Panc1 (cell line): ENCODE results near the gene C5AR2. TPM values are rescaled to one million over a fixed set of nuclear protein-coding genes. Genes with fewer than 3 reads are reported as not detected.

ENCODE experiments used
- ATAC-seq: fragments of 200-7000 bp; cut with Tn5 transposase; 2 replicates; pipeline ENCODE4 v1.9.1; 2020; ENCODE audit warnings: mild to moderate bottlenecking, moderate library complexity
- Bru-seq: library from RNA; stranded (reverse); fragments of 400-500 nt; gene quantifications from one replicate; lab custom pipeline; 2021; lab: Mats Ljungman, UMichigan
- BruChase-seq, 2 experiments: library from RNA; stranded (reverse); fragments of 400-500 nt; gene quantifications; one replicate each; lab custom pipeline; 2021; lab: Mats Ljungman, UMichigan
- BruUV-seq: library from RNA; stranded (reverse); fragments of 400-500 nt; replicated peaks from 2 replicates; lab custom pipeline; 2021; lab: Mats Ljungman, UMichigan
- CTCF ChIA-PET: fragments of 300-600 bp; sonication (Branson Sonifier 250); formaldehyde crosslinking; loops from one replicate; lab custom pipeline; 2022; ENCODE audit warnings: antibody characterized with exemption; lab: Charles Lee
- POLR2A ChIA-PET: fragments of 300-600 bp; sonication (Branson Sonifier 250); formaldehyde crosslinking; loops from one replicate; lab custom pipeline; 2022; ENCODE audit warnings: antibody characterized with exemption; lab: Charles Lee
- DNase-seq: peaks from one replicate; pipeline ENCODE4 v3.0.0-alpha.2; 2010; ENCODE audit warnings: low read depth, low spot score
- H3K27ac ChIP-seq: 2 replicates; pipeline ENCODE4 v1.5.1; 2011; ENCODE audit warnings: mild to moderate bottlenecking, low read length, inconsistent platforms
- H3K27me3 ChIP-seq: fragments of 200-500 bp; sonication (Bioruptor generic); 2 replicates; pipeline ENCODE4 v1.6.0; 2014; ENCODE audit warnings: low read length, inconsistent platforms; ENCODE audit not compliant: control insufficient read depth, insufficient read depth
- H3K36me3 ChIP-seq: fragments of 200-500 bp; sonication (Bioruptor generic); 2 replicates; pipeline ENCODE4 v1.5.1; 2014; ENCODE audit warnings: inconsistent platforms, mild to moderate bottlenecking, low read length, moderate library complexity; ENCODE audit not compliant: control insufficient read depth, insufficient read depth
- H3K4me1 ChIP-seq: 2 replicates; pipeline ENCODE4 v1.5.1; 2011; ENCODE audit warnings: inconsistent platforms, mild to moderate bottlenecking, low read length, moderate library complexity; ENCODE audit not compliant: control insufficient read depth, insufficient read depth
- H3K4me3 ChIP-seq, 2 experiments: 2 replicates each; pipeline ENCODE4 v1.5.1; 2011 to 2012; ENCODE audit warnings: low read depth in 2 of 2, low read length in 2 of 2, mild to moderate bottlenecking in 2 of 2, inconsistent platforms in 1 of 2, moderate library complexity in 1 of 2
- H3K9me3 ChIP-seq: fragments of 200-500 bp; sonication (Bioruptor generic); 2 replicates; pipeline ENCODE4 v1.5.1; 2014; ENCODE audit warnings: low read depth, mild to moderate bottlenecking, inconsistent platforms, low read length, moderate library complexity; ENCODE audit not compliant: control insufficient read depth, insufficient read depth
- CTCF ChIP-seq: fragments of 450-650 bp; IDR thresholded peaks from 2 replicates; pipeline ENCODE4 v1.5.1; 2017; ENCODE audit warnings: mild to moderate bottlenecking
- POLR2AphosphoS5 ChIP-seq: IDR thresholded peaks from 2 replicates; pipeline ENCODE4 v1.6.1; 2012; ENCODE audit warnings: mild to moderate bottlenecking, low read depth, low read length, moderate library complexity
- REST ChIP-seq, 2 experiments: IDR thresholded peaks; 2 replicates each; pipeline ENCODE4 v1.6.1; 2011 to 2012; ENCODE audit warnings: low read depth in 2 of 2, control low read depth in 1 of 2, low read length in 1 of 2, mild to moderate bottlenecking in 1 of 2, moderate library complexity in 1 of 2; ENCODE audit not compliant: insufficient read depth in 1 of 2
- SIN3A ChIP-seq: IDR thresholded peaks from 2 replicates; pipeline ENCODE4 v1.6.1; 2012; ENCODE audit warnings: low read depth, mild to moderate bottlenecking, low read length, moderate library complexity, borderline replicate concordance; ENCODE audit not compliant: insufficient read depth
- in situ Hi-C: cut with HindIII; loops from 2 replicates; pipeline ENCODE4 v1.10.0; 2016; ENCODE audit warnings: low sequenced_read_pairs, low pct_unique_long_range_greater_than_20kb
- intact Hi-C: fragments of 100-400 bp; cut with micrococcal nuclease; formaldehyde crosslinking; loops from one replicate; pipeline ENCODE4 v1.10.0; 2022; ENCODE audit not compliant: unreplicated experiment
- long read RNA-seq: library from polyadenylated mRNA; unstranded; transcript quantifications from one replicate; pipeline ENCODE4 v2.0.0, GENCODE V29; 2021; ENCODE audit not compliant: unreplicated experiment
- polyA plus RNA-seq: library from polyadenylated mRNA; unstranded; fragments of >200 nt; gene quantifications from one replicate; pipeline ENCODE4 v1.2.1, GENCODE V29; 2012; ENCODE audit warnings: missing spikeins; ENCODE audit not compliant: insufficient read length
- total RNA-seq: library from RNA; stranded (reverse); gene quantifications from one replicate; pipeline ENCODE4 v1.2.1, GENCODE V29; 2021; ENCODE audit not compliant: unreplicated experiment

The C5AR2 gene
- total RNA-seq (0.03 TPM), Bru-seq, nascent RNA (percentile 11 among the genes with signal in this experiment), BruChase-seq, experiment 1, labeled RNA remaining after a 2-hour chase (percentile 13 among the genes with signal in this experiment), BruChase-seq, experiment 2, labeled RNA remaining after a 6-hour chase (percentile 19 among the genes with signal in this experiment)
- polyA plus RNA-seq: 0.36 TPM
- long read RNA-seq: 0 reads

GRCh38 chr19:47331931-47332547, at the start of gene C5AR2:
Gene C5AR2, plus strand, starts transcription at chr19:47332175. Its CDS starts 8,625 bp downstream, at chr19:47340800.
- no peaks in the 10 kb centered on the region for H3K9me3 ChIP-seq
- POLR2A ChIA-PET: interaction anchor here (0.6 kb wide), 1 partner anchor 10 kb away, joined by 4 read pairs; no protein-coding TSS in a partner anchor
- in situ Hi-C loops: no loop called here
- no peak within 1 kb of the TSS for H3K4me3 ChIP-seq
- H3K27me3 ChIP-seq: no peaks in the 10 kb centered on the region
- H3K36me3 ChIP-seq: no peaks in the 10 kb centered on the region
- DNase-seq (no peak), ATAC-seq (peak; percentile 17; the same call in 1 of the 2 replicates)
- intact Hi-C loops: no loop called here
- CTCF ChIA-PET: no interaction called here
- TF ChIP-seq POLR2AphosphoS5 (no peak), SIN3A (no peak), CTCF (no peak), REST (IDR thresholded peaks at IDR 0.05; ENCODE audit: insufficient read depth in 1 of 2, low read depth in 2 of 2, low read length in 1 of 2) (no peak)
- no peaks in the 10 kb centered on the region for H3K4me1 ChIP-seq
- H3K27ac ChIP-seq: no peak within 1 kb of the TSS
- BruUV-seq: no TSS peak

- ATAC-seq (no peak), DNase-seq (no peak)
- H3K4me3 ChIP-seq: no peak overlapping the region
- H3K27me3 ChIP-seq: no peaks in the 10 kb centered on the region
- no peaks in the 10 kb centered on the region for H3K4me1 ChIP-seq
- no peak overlapping the region for H3K27ac ChIP-seq
- no peaks in the 10 kb centered on the region for H3K36me3 ChIP-seq
- no peaks in the 10 kb centered on the region for H3K9me3 ChIP-seq
- TF ChIP-seq CTCF: no peak
- no peak for TF ChIP-seq POLR2AphosphoS5
- CTCF ChIA-PET: no interaction called here
- POLR2A ChIA-PET: no interaction called here
- BruUV-seq: no TSS peak
- in situ Hi-C loops: no loop called here
- intact Hi-C loops: no loop called here
Observed at GRCh38 chr19:47283405-47284059, 48.4 kb upstream of the C5AR2 start.
